DMS153 treated with DMSO at 0.1 percent for 48 hours (cell line): Measurements from ENCODE around the gene STX8.

ENCODE experiments used
- DNase-seq: peaks from one replicate; lab custom pipeline; 2025; ENCODE audit not compliant: unreplicated experiment; lab: John Stamatoyannopoulos, UW

STX8 gene

DNA sequence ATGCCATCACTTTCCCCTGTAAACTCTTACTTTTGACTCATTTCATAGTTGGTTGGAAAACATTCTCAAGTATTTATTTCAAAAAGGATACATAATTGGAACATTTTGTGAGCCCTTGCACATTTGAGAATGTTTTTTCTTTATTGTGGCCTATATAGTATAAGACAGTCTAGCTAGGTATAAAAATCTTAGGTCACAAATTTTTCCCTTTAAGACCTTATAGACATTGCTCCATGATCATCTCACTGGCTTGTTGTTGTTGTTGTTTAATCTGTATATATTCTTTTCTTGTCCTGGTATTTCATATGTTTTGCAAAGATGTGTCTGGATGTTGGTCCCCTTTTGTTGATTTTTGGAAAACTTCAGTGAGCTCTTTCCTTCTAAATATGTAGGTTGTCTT, 360.2 kb downstream of the STX8 start:
- DNase-seq: no peak

DNA sequence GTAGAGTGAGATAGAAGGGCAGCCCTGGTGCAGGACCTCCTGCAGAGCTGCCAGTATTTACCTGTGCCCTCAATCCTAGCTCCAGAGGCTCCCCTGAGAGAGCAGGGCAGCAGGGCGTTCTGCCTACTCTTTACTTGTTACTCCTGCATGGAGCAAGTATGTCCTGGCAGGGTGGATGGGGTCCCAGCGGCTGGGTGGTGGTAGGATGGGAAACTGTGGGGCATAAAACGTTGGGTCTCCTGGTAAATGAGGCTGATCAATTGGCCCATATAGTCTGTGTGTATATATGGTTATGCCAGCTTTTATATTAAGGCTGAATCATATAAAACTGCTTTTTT, 362.3 kb downstream of the STX8 start:
- no peak for DNase-seq

DNA sequence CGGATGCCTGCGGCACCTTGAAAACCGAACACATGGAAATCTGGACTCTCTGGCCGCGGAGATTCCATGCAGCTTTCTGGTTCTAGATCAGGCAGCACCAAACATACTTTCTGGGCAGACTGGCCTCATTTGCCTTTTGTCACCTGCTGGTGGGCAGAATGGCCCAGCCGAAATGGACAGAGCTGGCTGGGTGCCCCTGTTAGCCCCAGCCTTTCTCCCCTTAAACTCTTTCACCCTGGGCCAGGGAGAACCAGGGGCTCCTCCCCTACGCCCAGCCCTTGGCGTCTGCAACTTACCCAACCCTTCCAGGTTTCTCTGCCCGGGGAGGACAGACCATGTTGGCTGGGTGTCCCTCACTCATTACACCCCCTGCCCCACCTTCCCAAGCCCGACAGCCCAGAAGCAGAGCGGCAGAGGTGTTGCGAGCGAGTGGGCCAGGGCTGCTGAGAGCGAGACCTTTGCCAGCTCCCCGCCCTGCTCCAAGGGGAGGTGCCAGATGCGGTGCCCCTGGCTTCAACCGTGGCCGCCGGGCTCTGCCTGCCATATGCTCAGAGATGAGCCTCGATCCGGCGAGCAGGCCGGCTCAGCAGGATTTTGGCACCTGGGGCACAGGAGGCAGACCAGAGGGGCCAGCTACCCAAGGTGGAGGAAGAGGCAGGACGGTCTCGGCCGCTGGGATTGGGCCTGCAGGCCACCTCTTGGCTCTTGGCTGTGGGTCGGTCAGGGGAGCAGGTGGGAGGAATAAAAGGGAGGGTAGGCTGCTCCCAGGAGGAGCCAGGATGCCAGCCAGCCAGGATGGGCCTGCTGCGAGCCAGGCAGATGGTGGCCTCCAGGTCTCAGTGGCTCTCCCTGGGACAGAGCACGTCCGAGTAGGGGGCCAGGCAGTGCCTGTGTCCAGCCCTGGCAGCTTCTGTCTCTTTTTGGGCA, 363.0 kb downstream of the STX8 start:
- DNase-seq: no peak

DNA sequence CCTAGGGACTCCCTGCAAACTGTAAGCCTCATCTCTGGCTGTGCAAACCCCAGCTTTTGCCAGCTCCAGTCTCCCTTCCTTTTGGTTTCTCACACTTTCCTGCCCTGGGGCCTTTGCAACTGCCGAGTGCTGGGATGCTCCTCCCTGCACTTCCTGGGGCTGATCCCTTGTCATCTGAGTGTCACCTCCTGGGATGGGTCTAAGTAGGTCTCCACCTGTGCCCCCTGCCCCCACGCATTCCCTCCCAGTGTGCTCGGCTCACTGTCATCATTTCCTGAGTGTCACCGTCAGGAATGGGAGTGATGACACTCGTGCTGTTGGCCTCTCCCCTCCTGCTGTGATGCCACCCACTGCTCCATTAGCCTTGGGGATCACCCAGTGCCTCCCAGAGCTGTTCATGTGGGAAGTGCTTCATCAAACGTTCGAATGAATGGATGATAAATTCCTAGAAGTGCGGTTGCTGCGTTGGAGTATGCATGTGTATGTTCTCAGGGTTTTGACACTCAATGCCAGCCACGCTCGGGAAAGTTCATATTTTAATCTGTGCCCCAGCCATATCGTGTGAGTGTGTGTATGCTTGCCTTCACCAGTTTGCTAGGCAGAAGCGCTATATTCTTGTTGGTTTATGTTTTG, 364.4 kb downstream of the STX8 start:
- no peak for DNase-seq

DNA sequence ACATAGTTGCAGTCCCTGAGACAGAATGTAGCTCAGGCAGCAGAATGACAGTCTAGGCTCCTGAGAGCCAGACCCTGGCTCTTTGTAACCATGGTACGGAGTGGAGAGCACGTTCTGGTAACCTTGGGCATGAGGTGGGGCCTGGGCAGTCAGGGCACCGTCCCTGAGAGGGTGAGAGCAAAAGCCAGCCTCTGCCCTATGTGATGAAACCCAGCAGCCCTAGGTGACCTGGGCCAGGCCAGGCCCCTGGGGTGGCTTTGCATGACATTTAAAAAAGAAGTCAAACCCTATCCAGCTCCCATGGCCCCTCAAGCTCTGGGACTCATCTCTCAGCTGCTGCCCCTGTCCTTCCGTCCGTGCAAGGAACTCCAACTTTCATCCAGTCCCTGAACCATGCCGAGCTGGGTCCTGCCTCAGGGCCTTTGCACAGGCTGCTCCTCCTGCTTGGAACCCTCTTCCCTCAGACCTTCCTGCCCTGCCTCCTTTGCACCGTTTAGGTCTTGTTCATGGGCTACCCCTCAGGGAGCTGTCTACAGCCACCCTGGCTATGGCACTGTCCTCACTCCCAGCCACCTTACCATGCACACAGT, 365.7 kb downstream of the STX8 start:
- no peak for DNase-seq

DNA sequence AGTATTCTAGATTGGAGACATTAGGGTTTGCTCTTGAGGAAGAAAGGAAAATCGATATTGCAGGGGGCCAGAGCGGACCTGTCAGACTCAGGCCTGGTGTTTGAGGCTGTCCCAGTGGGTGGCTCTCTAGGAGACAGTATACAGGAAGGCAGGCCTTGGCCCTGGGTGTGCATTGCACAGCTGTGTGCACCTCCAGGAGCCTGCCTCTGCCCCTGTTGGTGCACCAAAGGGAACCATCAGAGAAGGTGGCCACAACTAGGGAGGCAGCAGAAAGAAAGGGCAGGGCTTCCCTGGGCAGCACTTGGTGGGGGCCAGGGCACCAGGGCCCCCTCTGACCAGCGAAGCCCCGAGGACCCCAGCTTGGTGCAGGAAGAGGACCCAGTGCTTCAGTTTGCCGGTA, 366.3 kb downstream of the STX8 start:
- DNase-seq: no peak

DNA sequence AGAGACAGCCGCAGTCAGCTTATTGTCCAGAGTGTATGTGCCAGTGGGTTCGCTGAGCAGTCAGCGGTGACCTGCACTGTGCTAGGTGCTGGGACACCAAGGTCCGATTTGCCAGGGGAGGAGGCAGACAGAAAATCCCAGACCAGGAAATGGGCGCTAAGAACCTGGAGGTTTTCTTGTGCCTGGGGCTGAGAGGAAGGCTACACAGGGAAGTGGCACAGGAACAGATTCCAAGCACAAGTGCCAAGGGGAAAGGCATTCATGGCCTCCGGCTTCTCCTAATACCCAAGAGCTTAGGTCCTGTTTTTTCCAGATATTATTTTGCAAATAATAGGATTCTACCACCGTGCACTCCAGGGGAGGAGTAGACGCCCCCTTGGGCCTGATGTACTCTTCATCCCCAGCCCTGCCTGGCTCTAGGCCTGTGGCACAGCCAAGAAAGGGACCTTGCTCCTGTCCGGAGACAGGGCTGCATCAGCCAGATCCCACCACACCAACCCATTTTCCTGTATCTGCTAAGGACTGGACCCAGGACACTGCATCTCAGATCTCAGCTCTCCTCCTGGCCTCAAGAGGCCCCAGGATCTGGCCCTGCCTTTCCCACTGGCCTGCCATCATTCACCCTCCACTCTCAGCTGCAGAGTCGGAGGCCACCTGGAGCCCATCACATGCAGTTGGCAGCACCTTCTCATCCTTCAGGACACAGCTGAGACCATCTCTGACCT, 367.1 kb downstream of the STX8 start:
- no peak for DNase-seq

DNA sequence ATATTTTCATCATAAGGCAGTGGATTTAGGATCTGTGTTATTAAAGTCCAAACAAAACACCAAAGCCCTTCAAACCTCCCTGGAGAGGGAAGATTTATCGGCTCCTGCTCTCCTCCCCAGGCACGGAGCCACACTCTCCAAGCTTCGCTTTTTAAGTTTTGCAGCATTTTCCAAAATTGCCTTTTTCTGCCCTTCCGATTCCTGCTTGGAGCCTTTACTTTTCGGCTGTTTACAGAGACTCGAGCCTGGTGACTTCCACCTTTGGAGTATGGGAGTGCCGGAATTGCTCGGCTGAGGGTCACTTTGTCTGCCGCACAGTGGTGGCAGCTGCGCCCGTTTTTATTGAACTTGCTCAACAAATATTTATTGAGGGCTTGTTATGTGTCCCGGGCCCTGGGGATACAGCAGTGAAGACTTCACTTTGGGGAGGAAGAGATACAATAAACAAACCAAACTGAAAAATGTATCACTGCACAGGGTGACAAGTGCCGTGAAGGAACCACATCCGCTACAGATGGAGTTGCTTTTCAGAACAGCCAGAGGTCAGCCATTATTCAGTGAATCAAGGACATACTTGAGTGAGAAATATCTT, 368.8 kb downstream of the STX8 start:
- DNase-seq: no peak

DNA sequence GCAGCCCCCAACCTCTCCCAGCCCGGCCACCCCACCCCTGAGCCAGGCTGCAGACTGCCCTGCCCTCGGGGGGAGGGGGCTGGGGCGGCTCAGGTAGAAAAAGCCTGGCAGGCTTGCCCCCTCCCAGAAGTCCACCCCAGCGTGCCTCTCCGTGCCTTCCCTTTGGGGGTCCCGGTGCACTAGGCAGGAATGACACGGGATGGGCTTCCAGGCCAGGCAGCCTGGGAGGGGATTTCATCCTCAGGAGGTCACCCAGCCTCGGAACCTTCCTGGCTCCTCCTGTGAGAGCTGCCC, 369.3 kb downstream of the STX8 start:
- no peak for DNase-seq

DNA sequence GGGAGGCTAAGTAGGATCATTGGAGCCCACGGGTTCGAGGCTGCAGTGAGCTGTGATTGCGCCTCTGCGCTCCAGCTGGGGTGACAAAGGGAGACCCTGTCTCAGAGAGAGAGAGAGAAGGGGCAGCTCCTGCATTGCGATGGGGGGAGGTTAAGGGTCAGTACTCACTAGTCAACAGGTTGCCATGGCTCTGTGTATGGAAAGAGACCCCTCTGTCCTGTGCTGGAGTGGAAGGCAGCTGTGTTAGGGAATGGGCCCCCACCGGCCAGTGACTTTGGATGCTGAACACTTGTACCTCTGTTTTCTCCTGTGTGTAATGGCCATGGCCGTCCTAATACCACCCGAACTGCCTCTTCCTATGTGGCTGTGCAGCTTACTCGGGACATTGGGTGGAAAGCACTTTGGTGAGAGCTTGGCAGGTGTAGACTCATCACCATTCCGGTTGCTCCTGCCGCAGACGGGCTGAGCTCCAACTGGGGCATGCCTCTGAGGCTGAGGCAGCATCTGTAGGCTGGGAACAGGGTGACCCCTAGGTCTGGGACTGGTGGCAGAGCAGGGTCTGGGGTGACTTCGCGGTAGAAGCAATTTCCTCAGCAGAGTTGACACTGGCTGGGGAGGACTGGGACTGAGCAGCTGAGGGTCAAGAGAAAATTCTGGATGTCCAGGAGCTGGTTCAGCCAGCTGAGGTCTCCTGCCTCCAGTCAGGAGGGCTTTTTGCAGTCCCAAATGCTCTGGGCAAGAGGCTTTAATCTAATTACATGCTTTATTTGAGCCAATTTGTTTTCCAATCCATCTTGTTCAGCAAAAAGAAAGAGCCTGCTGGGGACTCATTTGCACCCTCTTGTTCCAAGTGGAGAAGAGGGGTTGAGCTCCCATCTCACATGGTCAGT, 369.9 kb downstream of the STX8 start:
- DNase-seq: no peak

DNA sequence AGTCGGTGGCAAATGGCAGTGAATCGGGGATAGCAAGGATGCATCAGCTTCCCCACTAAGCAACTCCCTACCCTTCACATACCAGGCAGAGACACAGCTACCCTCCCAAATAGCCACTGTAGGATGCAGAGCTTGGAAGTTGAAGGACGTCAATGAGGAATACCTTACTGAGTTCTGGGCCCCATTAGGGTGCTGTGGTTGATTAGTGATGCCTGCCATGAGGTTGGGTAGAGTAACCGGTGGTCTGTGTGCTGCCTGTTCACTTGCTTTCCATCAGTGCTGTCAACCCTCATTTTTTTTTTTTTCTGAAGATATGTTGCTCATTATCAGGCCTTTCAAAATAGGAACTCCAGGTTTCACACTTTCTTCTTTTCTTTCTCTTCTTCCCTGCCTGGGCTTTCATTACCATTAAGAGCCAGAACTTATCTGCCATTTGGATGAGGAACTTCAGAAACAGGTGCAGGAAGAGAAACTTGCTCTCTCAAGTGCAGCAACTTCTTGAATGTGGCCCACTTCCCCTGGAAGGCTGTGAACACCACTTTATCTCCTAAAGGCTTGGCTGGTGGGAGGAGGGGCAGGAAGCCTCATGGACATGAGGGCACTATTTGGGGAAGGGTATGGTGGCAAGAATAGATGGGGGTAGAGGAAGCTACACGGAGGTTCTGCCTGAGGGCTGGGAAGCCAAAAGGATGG, 370.8 kb downstream of the STX8 start:
- DNase-seq: no peak

DNA sequence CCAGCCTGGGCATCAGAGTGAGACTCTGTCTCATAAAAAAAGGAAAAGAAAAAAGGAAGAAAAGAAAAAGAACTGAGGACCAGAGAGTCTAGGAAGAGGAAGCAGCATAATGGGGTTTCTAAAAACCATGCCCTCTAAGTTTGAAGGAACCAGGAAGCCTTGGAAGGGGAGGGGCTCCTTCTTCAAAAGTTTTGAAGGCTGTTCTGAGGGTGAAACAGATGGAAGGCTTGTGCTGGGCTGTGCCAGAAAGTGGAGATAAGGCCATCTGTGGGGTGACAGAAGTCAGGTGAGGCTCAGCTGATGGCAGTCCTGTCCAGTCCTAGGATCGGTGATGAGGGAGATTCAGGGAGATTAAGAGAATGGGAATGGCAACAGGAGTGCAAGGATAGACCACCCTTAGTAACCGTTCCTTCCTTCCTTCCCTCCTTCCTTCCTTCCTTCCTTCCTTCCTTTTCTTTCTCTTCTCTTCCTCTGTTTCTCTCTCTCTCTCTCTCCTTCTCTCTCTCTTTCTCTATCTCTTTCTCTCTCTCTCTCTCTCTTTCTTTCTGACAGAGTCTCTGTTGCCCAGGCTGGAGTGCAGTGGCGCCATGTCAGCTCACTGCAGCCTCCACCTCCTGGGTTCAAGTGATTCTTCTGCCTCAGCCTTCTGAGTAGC, 371.7 kb downstream of the STX8 start:
- DNase-seq: no peak

DNA sequence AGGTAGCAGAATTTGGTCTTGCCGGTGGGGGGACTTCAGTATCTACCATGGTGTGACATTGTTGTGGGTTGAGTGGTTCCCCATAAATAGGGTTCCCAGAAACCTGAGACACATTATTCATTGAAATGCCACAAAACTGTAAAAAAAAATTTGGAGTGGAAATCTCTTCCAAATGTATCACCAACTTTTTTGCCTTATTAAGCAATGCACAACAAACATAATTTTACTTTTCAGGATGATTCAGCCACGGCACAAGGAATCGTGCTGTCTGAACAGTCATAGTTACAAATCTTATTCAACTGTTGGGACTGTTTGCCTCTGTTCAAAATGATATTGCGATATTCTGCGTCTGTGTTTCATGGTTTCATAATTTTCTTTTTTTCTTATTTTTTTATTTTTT, 373.1 kb downstream of the STX8 start:
- DNase-seq: no peak

DNA sequence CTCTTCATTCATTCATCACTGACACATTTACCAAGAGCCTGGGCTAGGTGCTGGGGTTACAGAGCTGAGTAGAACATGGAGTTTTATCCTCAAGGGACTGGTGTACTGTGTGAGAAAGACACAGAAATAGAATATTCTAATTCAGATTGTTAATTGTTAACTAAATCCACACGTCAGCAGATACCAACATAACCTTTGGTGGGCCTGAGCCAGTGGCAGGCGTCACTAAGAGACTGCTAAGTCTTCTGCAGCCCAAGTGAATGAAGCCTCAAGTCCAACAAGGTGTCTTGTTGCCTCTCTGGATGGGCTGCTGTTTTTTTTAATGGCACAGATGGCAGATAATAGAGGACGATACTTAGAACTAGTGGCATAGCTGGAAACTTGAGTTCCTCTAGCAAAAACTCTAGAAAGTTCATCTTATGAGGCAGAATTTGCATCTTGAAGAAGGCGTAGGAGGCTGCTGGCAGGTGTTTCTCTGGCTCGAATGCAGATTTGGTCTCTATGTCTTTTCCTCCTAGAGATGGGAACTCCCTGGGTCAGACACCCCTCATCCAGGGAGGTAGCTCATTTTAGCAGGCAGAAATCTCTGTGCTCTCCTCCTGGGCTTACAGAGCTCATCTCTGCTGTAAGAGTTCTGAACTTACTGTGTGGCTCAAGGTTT, 374.8 kb downstream of the STX8 start:
- no peak for DNase-seq
